GM12878 (cell line): ENCODE data around the gene PVALEF. TPM values are rescaled to one million over a fixed set of nuclear protein-coding genes. Genes with fewer than 3 reads are reported as not detected.

ENCODE experiments used
- ATAC-seq: fragments of 200-7000 bp; cut with Tn5 transposase; 3 replicates; pipeline ENCODE4 v1.9.1; 2020; ENCODE audit warnings: mild to moderate bottlenecking, moderate library complexity
- BruUV-seq: library from RNA; stranded (reverse); fragments of 400-500 nt; replicated peaks from 2 replicates; lab custom pipeline; 2021; lab: Mats Ljungman, UMichigan
- CTCF ChIA-PET: fragments of 300-600 bp; sonication (Branson Sonifier 250); formaldehyde crosslinking; extraction: SDS; loops from one replicate; lab custom pipeline; 2021; ENCODE audit warnings: inconsistent platforms; lab: Yijun Ruan, JAX
- POLR2A ChIA-PET: fragments of 350-600 bp; formaldehyde crosslinking; extraction: SDS; loops from one replicate; lab custom pipeline; 2021; ENCODE audit warnings: inconsistent platforms; lab: Charles Lee
- RAD21 ChIA-PET: fragments of 300-600 bp; sonication (Branson Sonifier 250); formaldehyde crosslinking; loops from one replicate; lab custom pipeline; 2023; ENCODE audit warnings: antibody characterized with exemption; ENCODE audit not compliant: unreplicated experiment; lab: Charles Lee
- SMC1A ChIA-PET: fragments of 300-600 bp; sonication (Branson Sonifier 250); formaldehyde crosslinking; loops from one replicate; lab custom pipeline; 2023; ENCODE audit not compliant: unreplicated experiment, uncharacterized antibody; lab: Charles Lee
- DNase-seq: peaks from one replicate; pipeline ENCODE4 v3.0.0-alpha.2; 2011; ENCODE audit warnings: low read depth, low spot score
- FAIRE-seq: peaks from 3 replicates; lab custom pipeline; 2011; peaks lifted over from hg19 to GRCh38; lab: Jason Lieb, UNC
- H2AFZ ChIP-seq: 2 replicates; pipeline ENCODE4 v1.6.0; 2011; ENCODE audit warnings: low read depth, low read length, control low read depth; ENCODE audit not compliant: control insufficient read depth
- H3K27ac ChIP-seq: 2 replicates; pipeline ENCODE4 v1.5.1; 2011; ENCODE audit warnings: control low read depth; ENCODE audit not compliant: control insufficient read depth, insufficient read depth
- H3K27me3 ChIP-seq, 2 experiments: replicated peaks in 1 of 2; 2 replicates each; pipeline versions ENCODE4 v1.6.0 to v1.6.1; 2011; ENCODE audit warnings: low read length in 1 of 2; ENCODE audit not compliant: control insufficient read depth in 2 of 2, insufficient read depth in 2 of 2
- H3K36me3 ChIP-seq, 2 experiments: 2 replicates each; pipeline ENCODE4 v1.5.1; 2011; ENCODE audit warnings: low read length in 1 of 2; ENCODE audit not compliant: control insufficient read depth in 2 of 2, insufficient read depth in 2 of 2
- H3K4me1 ChIP-seq: 2 replicates; pipeline ENCODE4 v1.6.1; 2011; ENCODE audit warnings: mild to moderate bottlenecking, low read length, moderate library complexity, mixed read lengths; ENCODE audit not compliant: control insufficient read depth, insufficient read depth
- H3K4me2 ChIP-seq: 2 replicates; pipeline ENCODE4 v1.6.0; 2011; ENCODE audit warnings: control low read depth; ENCODE audit not compliant: control insufficient read depth, insufficient read depth
- H3K4me3 ChIP-seq: fragments of 200-600 bp; sonication (generic); 2 replicates; pipeline ENCODE4 v1.5.1; 2016
- H3K79me2 ChIP-seq: 2 replicates; pipeline ENCODE4 v1.6.0; 2011; ENCODE audit warnings: low read length; ENCODE audit not compliant: control insufficient read depth, insufficient read depth
- H3K9ac ChIP-seq: 2 replicates; pipeline ENCODE4 v1.8.0; 2011; ENCODE audit warnings: low read length, control low read depth, mixed read lengths; ENCODE audit not compliant: control insufficient read depth, insufficient read depth
- H3K9me3 ChIP-seq: replicated peaks from 3 replicates; pipeline ENCODE4 v1.5.1; 2011; ENCODE audit warnings: mild to moderate bottlenecking, low read length; ENCODE audit not compliant: control insufficient read depth, insufficient read depth
- H4K20me1 ChIP-seq: 2 replicates; pipeline ENCODE4 v1.6.0; 2011; ENCODE audit not compliant: control insufficient read depth, insufficient read depth
- BMI1 ChIP-seq: fragments of 450-650 bp; IDR thresholded peaks from 2 replicates; pipeline ENCODE4 v1.6.1; 2016; ENCODE audit warnings: mild to moderate bottlenecking, moderate library complexity, borderline replicate concordance
- CREM ChIP-seq: IDR thresholded peaks from 2 replicates; pipeline ENCODE4 v1.6.1; 2014; ENCODE audit warnings: antibody characterized with exemption, low read depth
- GATAD2B ChIP-seq: fragments of 450-650 bp; conservative IDR thresholded peaks from 2 replicates; pipeline ENCODE4 v1.6.1; 2017; ENCODE audit warnings: low read depth, mild to moderate bottlenecking, moderate library complexity
- RAD21 ChIP-seq: IDR thresholded peaks from 2 replicates; pipeline ENCODE4 v1.6.1; 2011; ENCODE audit warnings: mild to moderate bottlenecking, low read depth, low read length, moderate library complexity; ENCODE audit not compliant: insufficient read depth
- RUNX3 ChIP-seq: IDR thresholded peaks from 2 replicates; pipeline ENCODE4 v1.6.1; 2012; ENCODE audit warnings: low read length, inconsistent platforms
- SP1 ChIP-seq: IDR thresholded peaks from one replicate; pipeline ENCODE4 v1.6.1; 2011; ENCODE audit warnings: low read depth, low read length
- TBL1XR1 ChIP-seq: IDR thresholded peaks from 2 replicates; pipeline ENCODE4 v1.6.1; 2012; ENCODE audit warnings: low read depth, low read length, improper control_type of control experiment
- TCF7 ChIP-seq: IDR thresholded peaks from 2 replicates; pipeline ENCODE4 v1.6.1; 2014; ENCODE audit warnings: antibody characterized with exemption, borderline replicate concordance
- WGBS: methylation state at CpG from one replicate; pipeline ENCODE4 v1.1.6; 2016; ENCODE audit warnings: low lambda C conversion rate; ENCODE audit not compliant: insufficient replicate concordance, insufficient coverage; ENCODE audit errors: missing lambda C conversion rate; 5-methylcytosine and 5-hydroxymethylcytosine counted together
- in situ Hi-C: fragments of 300-500 bp; cut with MboI; formaldehyde crosslinking; loops from 9 replicates; pipeline ENCODE4 v1.14.3; 2018; ENCODE audit warnings: mixed read lengths
- intact Hi-C: fragments of 100-400 bp; cut with micrococcal nuclease; formaldehyde crosslinking; loops from one replicate; pipeline ENCODE4 v1.14.2; 2022; ENCODE audit not compliant: unreplicated experiment
- polyA plus RNA-seq, 11 experiments: library from polyadenylated mRNA; depleted of rRNA in 4 of 11; unstranded in 6 of 11; stranded (reverse) in 5 of 11; fragments of >200 nt; fragmentation: Nextera tagmentation in 4 of 11; fragmentation: Illumina TruSeq in 1 of 11; extraction: Ambion mirVana in 4 of 11; extraction: Trizol in 1 of 11; gene quantifications; 1 replicate in 1 of 11; 2 replicates in 10 of 11; pipeline versions ENCODE4 v1.2.1 to v1.2.3, GENCODE V29; 2011 to 2016; ENCODE audit warnings: inconsistent platforms in 2 of 11, missing spikeins in 2 of 11, low read depth in 1 of 11
- total RNA-seq, 4 experiments: library from RNA; depleted of rRNA in 3 of 4; stranded (reverse); fragments of >200 nt in 3 of 4; fragmentation: Illumina TruSeq in 1 of 4; extraction: Trizol in 1 of 4; gene quantifications; 2 replicates each; pipeline versions ENCODE4 v1.2.1 to v1.2.3, GENCODE V29; 2013 to 2021
- TF ChIP-seq, protein P1 (sequence below): fragments of 450-650 bp; IDR thresholded peaks from 2 replicates; pipeline ENCODE4 v1.6.1; 2016; ENCODE audit warnings: mild to moderate bottlenecking, moderate library complexity, borderline replicate concordance
- TF ChIP-seq, protein P2 (sequence below): IDR thresholded peaks from 2 replicates; pipeline ENCODE4 v1.6.1; 2011; ENCODE audit warnings: borderline replicate concordance, low read depth, mild to moderate bottlenecking, moderate library complexity, mixed read lengths, low read length; ENCODE audit not compliant: insufficient read depth; ENCODE audit errors: extremely low read length
- TF ChIP-seq, protein P3 (sequence below): fragments of 150-350 bp; IDR thresholded peaks from 2 replicates; pipeline ENCODE4 v1.6.1; 2014; ENCODE audit warnings: mild to moderate bottlenecking, low read depth, low read length

Gene PVALEF
- total and polyA plus RNA-seq, 10 of the 15 experiments (the other 5 are each of a cell fraction or from before 2014, with no cell fraction given) = not detected

DNA sequence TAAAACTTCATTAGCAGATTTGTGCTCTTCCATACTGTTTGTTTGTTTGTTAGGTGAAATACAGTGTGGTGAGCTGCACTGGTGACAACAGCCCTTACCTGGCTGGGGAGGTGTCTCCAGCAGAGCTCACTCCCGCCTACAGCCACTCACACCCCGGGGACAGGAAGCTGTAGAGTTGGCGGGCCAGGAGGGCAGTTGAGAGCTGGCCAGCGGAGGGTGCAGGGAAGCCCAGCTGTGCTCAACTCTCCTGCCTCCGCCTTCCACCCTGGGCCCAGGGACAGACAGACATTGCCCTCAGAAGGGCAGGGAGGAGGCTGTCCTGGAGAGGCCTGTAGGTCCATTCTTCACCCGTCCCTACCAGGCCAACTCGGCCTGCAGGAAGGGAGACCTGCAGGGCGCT, 48.6 kb upstream of the PVALEF start (continued):
- no peak for TF ChIP-seq TCF7

DNA sequence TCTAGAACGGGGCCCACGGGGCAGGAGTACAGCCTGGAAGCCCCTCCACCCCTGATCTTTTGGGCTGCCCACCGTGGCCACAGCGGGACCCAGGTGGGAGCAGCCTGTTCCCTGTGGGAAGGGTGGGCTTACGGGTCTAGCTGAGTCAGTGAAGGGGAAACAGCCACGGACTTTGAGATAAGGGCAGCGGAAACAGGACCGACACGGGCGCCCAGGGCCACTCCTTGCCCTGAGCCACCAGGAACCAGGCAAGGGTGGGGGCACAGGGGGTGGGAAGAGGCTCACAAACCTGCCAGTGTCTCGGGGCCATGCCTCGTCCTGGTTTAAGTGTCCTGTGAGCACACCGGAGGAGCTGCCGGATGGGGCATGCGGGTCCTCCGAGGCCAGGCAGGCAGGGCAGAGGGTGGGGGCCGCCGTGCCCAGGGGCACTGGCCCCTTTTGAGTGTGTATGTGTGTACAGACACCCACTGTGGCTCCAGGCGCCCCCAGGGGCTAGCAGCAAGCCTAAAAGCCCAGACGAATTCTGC, 47.6 kb upstream of the PVALEF start:
- SMC1A ChIA-PET = no interaction called here
- in situ Hi-C loops = no loop called here
- RAD21 ChIA-PET = no interaction called here
- DNase-seq = no peak
- no peak overlapping the region for H3K9ac ChIP-seq
- no peaks in the 10 kb centered on the region for H3K36me3 ChIP-seq
- H3K9me3 ChIP-seq = no peaks in the 10 kb centered on the region
- TF ChIP-seq CREM (no peak), TBL1XR1 (no peak), SP1 (no peak), RAD21 (no peak), BMI1 (no peak), RUNX3 (no peak), GATAD2B (no peak)
- TF ChIP-seq, protein P1, sequence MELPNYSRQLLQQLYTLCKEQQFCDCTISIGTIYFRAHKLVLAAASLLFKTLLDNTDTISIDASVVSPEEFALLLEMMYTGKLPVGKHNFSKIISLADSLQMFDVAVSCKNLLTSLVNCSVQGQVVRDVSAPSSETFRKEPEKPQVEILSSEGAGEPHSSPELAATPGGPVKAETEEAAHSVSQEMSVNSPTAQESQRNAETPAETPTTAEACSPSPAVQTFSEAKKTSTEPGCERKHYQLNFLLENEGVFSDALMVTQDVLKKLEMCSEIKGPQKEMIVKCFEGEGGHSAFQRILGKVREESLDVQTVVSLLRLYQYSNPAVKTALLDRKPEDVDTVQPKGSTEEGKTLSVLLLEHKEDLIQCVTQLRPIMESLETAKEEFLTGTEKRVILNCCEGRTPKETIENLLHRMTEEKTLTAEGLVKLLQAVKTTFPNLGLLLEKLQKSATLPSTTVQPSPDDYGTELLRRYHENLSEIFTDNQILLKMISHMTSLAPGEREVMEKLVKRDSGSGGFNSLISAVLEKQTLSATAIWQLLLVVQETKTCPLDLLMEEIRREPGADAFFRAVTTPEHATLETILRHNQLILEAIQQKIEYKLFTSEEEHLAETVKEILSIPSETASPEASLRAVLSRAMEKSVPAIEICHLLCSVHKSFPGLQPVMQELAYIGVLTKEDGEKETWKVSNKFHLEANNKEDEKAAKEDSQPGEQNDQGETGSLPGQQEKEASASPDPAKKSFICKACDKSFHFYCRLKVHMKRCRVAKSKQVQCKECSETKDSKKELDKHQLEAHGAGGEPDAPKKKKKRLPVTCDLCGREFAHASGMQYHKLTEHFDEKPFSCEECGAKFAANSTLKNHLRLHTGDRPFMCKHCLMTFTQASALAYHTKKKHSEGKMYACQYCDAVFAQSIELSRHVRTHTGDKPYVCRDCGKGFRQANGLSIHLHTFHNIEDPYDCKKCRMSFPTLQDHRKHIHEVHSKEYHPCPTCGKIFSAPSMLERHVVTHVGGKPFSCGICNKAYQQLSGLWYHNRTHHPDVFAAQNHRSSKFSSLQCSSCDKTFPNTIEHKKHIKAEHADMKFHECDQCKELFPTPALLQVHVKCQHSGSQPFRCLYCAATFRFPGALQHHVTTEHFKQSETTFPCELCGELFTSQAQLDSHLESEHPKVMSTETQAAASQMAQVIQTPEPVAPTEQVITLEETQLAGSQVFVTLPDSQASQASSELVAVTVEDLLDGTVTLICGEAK = no peak
- TF ChIP-seq, protein P2, sequence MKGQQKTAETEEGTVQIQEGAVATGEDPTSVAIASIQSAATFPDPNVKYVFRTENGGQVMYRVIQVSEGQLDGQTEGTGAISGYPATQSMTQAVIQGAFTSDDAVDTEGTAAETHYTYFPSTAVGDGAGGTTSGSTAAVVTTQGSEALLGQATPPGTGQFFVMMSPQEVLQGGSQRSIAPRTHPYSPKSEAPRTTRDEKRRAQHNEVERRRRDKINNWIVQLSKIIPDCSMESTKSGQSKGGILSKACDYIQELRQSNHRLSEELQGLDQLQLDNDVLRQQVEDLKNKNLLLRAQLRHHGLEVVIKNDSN = no peak
- TF ChIP-seq, protein P3, sequence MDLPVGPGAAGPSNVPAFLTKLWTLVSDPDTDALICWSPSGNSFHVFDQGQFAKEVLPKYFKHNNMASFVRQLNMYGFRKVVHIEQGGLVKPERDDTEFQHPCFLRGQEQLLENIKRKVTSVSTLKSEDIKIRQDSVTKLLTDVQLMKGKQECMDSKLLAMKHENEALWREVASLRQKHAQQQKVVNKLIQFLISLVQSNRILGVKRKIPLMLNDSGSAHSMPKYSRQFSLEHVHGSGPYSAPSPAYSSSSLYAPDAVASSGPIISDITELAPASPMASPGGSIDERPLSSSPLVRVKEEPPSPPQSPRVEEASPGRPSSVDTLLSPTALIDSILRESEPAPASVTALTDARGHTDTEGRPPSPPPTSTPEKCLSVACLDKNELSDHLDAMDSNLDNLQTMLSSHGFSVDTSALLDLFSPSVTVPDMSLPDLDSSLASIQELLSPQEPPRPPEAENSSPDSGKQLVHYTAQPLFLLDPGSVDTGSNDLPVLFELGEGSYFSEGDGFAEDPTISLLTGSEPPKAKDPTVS = no peak
- TF ChIP-seq, all 136 proteins: peak for 0
- ChIA-PET CTCF (no interaction called here), POLR2A (no interaction called here)
- H2AFZ ChIP-seq = no peak overlapping the region
- H3K79me2 ChIP-seq = no peaks in the 10 kb centered on the region
- no TSS peak for BruUV-seq
- no peak overlapping the region for H3K4me2 ChIP-seq
- no peak overlapping the region for H3K4me3 ChIP-seq
- H3K27me3 ChIP-seq = no peaks in the 10 kb centered on the region; a peak in 1 of 4 replicates
- H3K4me1 ChIP-seq = no peaks in the 10 kb centered on the region
- intact Hi-C loops = no loop called here
- WGBS = 48% methylated on average over 20 of the region's 20 CpGs
- no peaks in the 10 kb centered on the region for H4K20me1 ChIP-seq
- H3K27ac ChIP-seq = no peak overlapping the region
- ATAC-seq (no peak), FAIRE-seq (no peak)
